KMS-11 (cell line): ENCODE measurements around the gene GARNL3.

Source experiments
- H2AFZ ChIP-seq: fragments of 200-600 bp; sonication (generic); 2 replicates; pipeline ENCODE4 v1.6.1; 2016; ENCODE audit warnings: antibody characterized with exemption, mixed run types, low read depth
- H3K27ac ChIP-seq: fragments of 200-600 bp; sonication (generic); 2 replicates; pipeline ENCODE4 v1.6.1; 2016; ENCODE audit warnings: mild to moderate bottlenecking, mixed run types
- H3K27me3 ChIP-seq: fragments of 200-600 bp; sonication (generic); 2 replicates; pipeline ENCODE4 v1.6.1; 2017; ENCODE audit warnings: mild to moderate bottlenecking, low read depth, mixed run types, moderate library complexity; ENCODE audit not compliant: insufficient read depth
- H3K36me3 ChIP-seq: fragments of 200-600 bp; sonication (generic); 2 replicates; pipeline ENCODE4 v1.6.1; 2017; ENCODE audit warnings: mild to moderate bottlenecking, mixed run types; ENCODE audit not compliant: insufficient read depth
- H3K4me1 ChIP-seq: fragments of 200-600 bp; sonication (generic); 2 replicates; pipeline ENCODE4 v1.6.1; 2016; ENCODE audit warnings: mild to moderate bottlenecking, low read depth, mixed run types; ENCODE audit not compliant: poor library complexity, severe bottlenecking
- H3K4me2 ChIP-seq: fragments of 200-600 bp; sonication (generic); 2 replicates; pipeline ENCODE4 v1.7.0; 2016; ENCODE audit warnings: mild to moderate bottlenecking, mixed run types
- H3K4me3 ChIP-seq: fragments of 200-600 bp; sonication (generic); IDR thresholded peaks from 2 replicates; pipeline ENCODE4 v1.6.1; 2017; ENCODE audit warnings: low read depth, low read length, mixed read lengths; ENCODE audit not compliant: insufficient read depth
- H3K79me2 ChIP-seq: fragments of 200-600 bp; sonication (generic); 2 replicates; pipeline ENCODE4 v1.6.1; 2016; ENCODE audit warnings: low read depth, mixed run types; ENCODE audit not compliant: insufficient read depth
- H3K9ac ChIP-seq: fragments of 200-600 bp; sonication (generic); 2 replicates; pipeline ENCODE4 v1.6.1; 2016; ENCODE audit warnings: mild to moderate bottlenecking, mixed run types
- H4K20me1 ChIP-seq: fragments of 200-600 bp; sonication (generic); 2 replicates; pipeline ENCODE4 v1.6.1; 2016; ENCODE audit warnings: mild to moderate bottlenecking, mixed run types; ENCODE audit not compliant: insufficient read depth
- TF ChIP-seq, protein P1 (sequence below): fragments of 200-600 bp; sonication (generic); conservative IDR thresholded peaks from 2 replicates; pipeline ENCODE4 v1.6.1; 2017; ENCODE audit warnings: low read depth, mild to moderate bottlenecking, antibody characterized with exemption, low read length, moderate library complexity, mixed read lengths

Gene GARNL3

GRCh38 chr9:127346584-127346983 is 82.0 kb downstream of the GARNL3 start:
- Histone ChIP-seq H3K4me1 (peaks cover 12% of the 10 kb centered on the region), H3K9ac (no peak overlapping the region), H2AFZ (no peak overlapping the region), H4K20me1 (no peaks in the 10 kb centered on the region), H3K79me2 (no peaks in the 10 kb centered on the region), H3K27me3 (no peaks in the 10 kb centered on the region), H3K36me3 (no peaks in the 10 kb centered on the region), H3K4me2 (no peak overlapping the region), H3K27ac (no peak overlapping the region), H3K4me3 (no peak overlapping the region)
- TF ChIP-seq, protein P1, sequence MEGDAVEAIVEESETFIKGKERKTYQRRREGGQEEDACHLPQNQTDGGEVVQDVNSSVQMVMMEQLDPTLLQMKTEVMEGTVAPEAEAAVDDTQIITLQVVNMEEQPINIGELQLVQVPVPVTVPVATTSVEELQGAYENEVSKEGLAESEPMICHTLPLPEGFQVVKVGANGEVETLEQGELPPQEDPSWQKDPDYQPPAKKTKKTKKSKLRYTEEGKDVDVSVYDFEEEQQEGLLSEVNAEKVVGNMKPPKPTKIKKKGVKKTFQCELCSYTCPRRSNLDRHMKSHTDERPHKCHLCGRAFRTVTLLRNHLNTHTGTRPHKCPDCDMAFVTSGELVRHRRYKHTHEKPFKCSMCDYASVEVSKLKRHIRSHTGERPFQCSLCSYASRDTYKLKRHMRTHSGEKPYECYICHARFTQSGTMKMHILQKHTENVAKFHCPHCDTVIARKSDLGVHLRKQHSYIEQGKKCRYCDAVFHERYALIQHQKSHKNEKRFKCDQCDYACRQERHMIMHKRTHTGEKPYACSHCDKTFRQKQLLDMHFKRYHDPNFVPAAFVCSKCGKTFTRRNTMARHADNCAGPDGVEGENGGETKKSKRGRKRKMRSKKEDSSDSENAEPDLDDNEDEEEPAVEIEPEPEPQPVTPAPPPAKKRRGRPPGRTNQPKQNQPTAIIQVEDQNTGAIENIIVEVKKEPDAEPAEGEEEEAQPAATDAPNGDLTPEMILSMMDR = no peak; the same call in 1 of the 2 replicates

GRCh38 chr9:127347831-127348776 is 83.5 kb downstream of the GARNL3 start:
- H3K9ac ChIP-seq = no peak overlapping the region
- no peak overlapping the region for H2AFZ ChIP-seq
- no peaks in the 10 kb centered on the region for H3K27me3 ChIP-seq
- H3K4me1 ChIP-seq = peaks cover 12% of the 10 kb centered on the region
- no peak overlapping the region for H3K4me3 ChIP-seq
- H3K27ac ChIP-seq = no peak overlapping the region
- H4K20me1 ChIP-seq = no peaks in the 10 kb centered on the region
- TF ChIP-seq, protein P1 = peak; percentile 44
- no peaks in the 10 kb centered on the region for H3K36me3 ChIP-seq
- H3K79me2 ChIP-seq = no peaks in the 10 kb centered on the region
- no peak overlapping the region for H3K4me2 ChIP-seq

DNA sequence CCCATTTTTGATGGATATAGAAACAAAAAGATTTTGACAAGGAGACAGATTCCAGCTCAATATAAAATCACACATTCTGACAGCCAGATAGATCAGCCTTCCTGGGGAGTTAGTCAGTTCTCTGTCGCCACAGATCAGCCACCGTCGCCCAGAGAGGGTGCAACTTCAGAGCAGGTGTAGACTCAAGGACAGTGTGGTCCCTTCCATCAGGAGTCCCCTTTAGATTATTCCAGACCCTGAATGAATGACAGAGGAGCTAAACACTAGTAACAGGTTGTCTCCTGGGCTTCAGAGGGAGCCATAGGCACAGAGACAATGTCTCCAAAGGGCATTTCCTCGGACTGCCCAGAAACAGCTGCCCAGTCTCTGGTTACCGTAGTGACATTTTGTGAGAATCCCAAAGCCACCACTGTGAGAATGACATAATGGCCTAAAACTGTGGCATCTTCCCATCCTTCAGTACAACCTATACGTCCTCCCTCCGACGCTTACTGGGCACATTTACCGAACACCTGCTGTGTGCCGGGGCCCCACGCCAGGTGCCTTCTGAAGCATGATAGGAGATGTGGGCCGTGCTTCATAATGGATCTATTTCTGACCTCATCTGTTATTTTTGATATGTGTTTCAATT is 85.0 kb downstream of the GARNL3 start:
- Histone ChIP-seq H3K9ac (no peak overlapping the region), H4K20me1 (no peaks in the 10 kb centered on the region), H2AFZ (no peak overlapping the region), H3K27me3 (no peaks in the 10 kb centered on the region), H3K4me1 (peaks cover 12% of the 10 kb centered on the region), H3K27ac (no peak overlapping the region), H3K4me3 (no peak overlapping the region), H3K79me2 (no peaks in the 10 kb centered on the region), H3K4me2 (no peak overlapping the region), H3K36me3 (no peaks in the 10 kb centered on the region)
- TF ChIP-seq, protein P1 = no peak

DNA sequence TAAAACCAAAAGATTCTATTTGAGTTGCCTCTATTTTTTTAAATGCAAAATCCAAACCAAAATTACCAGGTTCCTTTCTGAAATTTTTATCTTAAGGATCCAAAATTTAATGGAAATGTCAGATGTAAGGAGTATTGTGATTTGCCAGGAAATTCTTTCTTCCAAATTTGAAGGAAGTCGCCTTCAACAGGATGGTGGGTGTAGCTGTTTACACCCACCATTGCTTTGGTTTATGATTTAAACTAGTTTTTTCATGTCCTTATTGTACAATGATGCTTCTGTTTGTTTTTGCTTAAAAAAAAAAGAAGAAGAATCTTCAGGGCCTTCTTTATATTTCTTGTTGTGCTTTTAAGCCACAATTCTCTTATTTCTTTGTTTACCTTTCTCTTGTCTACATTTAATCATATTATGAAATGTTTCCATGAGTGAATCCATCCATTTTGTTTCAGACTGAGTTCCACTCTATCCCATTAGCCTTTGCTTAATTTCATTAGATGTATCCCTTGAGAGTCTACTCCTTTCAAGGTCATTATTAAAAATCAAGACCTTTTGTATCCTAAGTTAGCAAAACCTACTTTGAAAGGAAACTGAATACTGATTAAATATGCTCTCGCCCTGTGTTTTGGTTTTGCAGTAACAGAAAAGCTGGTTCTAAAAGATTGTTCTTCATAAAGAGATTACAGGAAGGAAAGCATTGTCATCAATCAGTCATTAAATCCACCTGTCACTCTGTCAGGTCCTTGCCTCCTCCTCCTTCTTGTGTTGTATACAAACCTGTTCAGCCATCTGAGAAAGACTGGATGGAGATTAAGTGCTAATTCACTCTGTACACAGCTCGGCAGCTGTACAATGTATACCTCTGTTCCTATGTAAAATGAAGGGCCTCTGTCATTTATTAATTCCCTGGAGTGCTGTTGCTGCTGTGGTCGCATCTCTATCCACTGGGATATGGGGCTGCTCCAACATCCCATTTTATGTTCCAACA is 86.9 kb downstream of the GARNL3 start:
- Histone ChIP-seq H3K27ac (no peak overlapping the region), H3K4me1 (no peaks in the 10 kb centered on the region), H4K20me1 (no peaks in the 10 kb centered on the region), H3K79me2 (no peaks in the 10 kb centered on the region), H3K4me3 (no peak overlapping the region), H3K4me2 (no peak overlapping the region), H3K36me3 (no peaks in the 10 kb centered on the region), H3K27me3 (no peaks in the 10 kb centered on the region), H3K9ac (no peak overlapping the region), H2AFZ (no peak overlapping the region)
- TF ChIP-seq, protein P1 = no peak
